CD4-positive, alpha-beta T cell treated with Interleukin-15 for 1 hour (primary cell): ENCODE results near the gene TMEM91.
"Not testable (repeated sequence)": the region's sequence is repeated elsewhere in the genome, so short reads cannot be mapped to it uniquely, and the experiment has no call there.

Experiments used
- DNase-seq: peaks from one replicate; pipeline ENCODE4 v3.0.0-alpha.2; 2020

The TMEM91 gene

GRCh38 chr19:41381536-41381935 is 5.2 kb downstream of the TMEM91 start:
- DNase-seq: not testable (repeated sequence)

- DNase-seq: no peak
Measured at GRCh38 chr19:41384351-41384750, 8.0 kb downstream of the TMEM91 start.

GRCh38 chr19:41386442-41386841 is 10.1 kb downstream of the TMEM91 start:
- DNase-seq: no peak

GRCh38 chr19:41391618-41392017 is 15.3 kb downstream of the TMEM91 start:
- DNase-seq: no peak

- no peak for DNase-seq
Measured at GRCh38 chr19:41392775-41393174, 16.4 kb downstream of the TMEM91 start.

GRCh38 chr19:41395355-41395754 is 19.0 kb downstream of the TMEM91 start:
- no peak for DNase-seq

- peak; percentile 100 for DNase-seq
Measured at GRCh38 chr19:41397086-41398049, 21.0 kb downstream of the TMEM91 start, which contains the start of the genes BCKDHA and EXOSC5. BCKDHA (plus strand) TSS chr19:41397818; CDS start chr19:41397828, 10 bp downstream. EXOSC5 (minus strand) TSS chr19:41397359; CDS start chr19:41397328, 31 bp downstream.

GRCh38 chr19:41398050-41398418 is 21.7 kb downstream of the TMEM91 start:
- DNase-seq: no peak

- no peak for DNase-seq
Measured at GRCh38 chr19:41398598-41398997, 22.3 kb downstream of the TMEM91 start.

- no peak for DNase-seq
Measured at GRCh38 chr19:41399091-41399490, 22.8 kb downstream of the TMEM91 start.

GRCh38 chr19:41399525-41399924 is 23.2 kb downstream of the TMEM91 start:
- no peak for DNase-seq

GRCh38 chr19:41401483-41401882 is 25.1 kb downstream of the TMEM91 start:
- DNase-seq: no peak

- DNase-seq: no peak
Measured at GRCh38 chr19:41402010-41402409, 25.7 kb downstream of the TMEM91 start.

- DNase-seq: no peak
Measured at GRCh38 chr19:41403181-41403970, 27.0 kb downstream of the TMEM91 start.

GRCh38 chr19:41405776-41406175 is 29.4 kb downstream of the TMEM91 start:
- DNase-seq: no peak

GRCh38 chr19:41407271-41407670 is 30.9 kb downstream of the TMEM91 start:
- no peak for DNase-seq

GRCh38 chr19:41408256-41408655 is 31.9 kb downstream of the TMEM91 start:
- DNase-seq: no peak

- not testable (repeated sequence) for DNase-seq
Measured at GRCh38 chr19:41408846-41409245, 32.5 kb downstream of the TMEM91 start.

GRCh38 chr19:41409288-41409687 is 33.0 kb downstream of the TMEM91 start:
- DNase-seq: no peak

GRCh38 chr19:41410336-41411054 is 34.2 kb downstream of the TMEM91 start:
- no peak for DNase-seq

GRCh38 chr19:41411100-41411967 is 35.0 kb downstream of the TMEM91 start:
- no peak for DNase-seq

- no peak for DNase-seq
Measured at GRCh38 chr19:41411968-41412265, 35.6 kb downstream of the TMEM91 start.
